Fibroblast of skin of left quadriceps (primary cell): ENCODE results near the gene HMGA1.

ENCODE experiments used
- DNase-seq, 2 experiments: peaks; one replicate each; pipeline ENCODE4 v3.0.0-alpha.2; 2013; ENCODE audit warnings: low read depth in 2 of 2

Gene HMGA1

DNA sequence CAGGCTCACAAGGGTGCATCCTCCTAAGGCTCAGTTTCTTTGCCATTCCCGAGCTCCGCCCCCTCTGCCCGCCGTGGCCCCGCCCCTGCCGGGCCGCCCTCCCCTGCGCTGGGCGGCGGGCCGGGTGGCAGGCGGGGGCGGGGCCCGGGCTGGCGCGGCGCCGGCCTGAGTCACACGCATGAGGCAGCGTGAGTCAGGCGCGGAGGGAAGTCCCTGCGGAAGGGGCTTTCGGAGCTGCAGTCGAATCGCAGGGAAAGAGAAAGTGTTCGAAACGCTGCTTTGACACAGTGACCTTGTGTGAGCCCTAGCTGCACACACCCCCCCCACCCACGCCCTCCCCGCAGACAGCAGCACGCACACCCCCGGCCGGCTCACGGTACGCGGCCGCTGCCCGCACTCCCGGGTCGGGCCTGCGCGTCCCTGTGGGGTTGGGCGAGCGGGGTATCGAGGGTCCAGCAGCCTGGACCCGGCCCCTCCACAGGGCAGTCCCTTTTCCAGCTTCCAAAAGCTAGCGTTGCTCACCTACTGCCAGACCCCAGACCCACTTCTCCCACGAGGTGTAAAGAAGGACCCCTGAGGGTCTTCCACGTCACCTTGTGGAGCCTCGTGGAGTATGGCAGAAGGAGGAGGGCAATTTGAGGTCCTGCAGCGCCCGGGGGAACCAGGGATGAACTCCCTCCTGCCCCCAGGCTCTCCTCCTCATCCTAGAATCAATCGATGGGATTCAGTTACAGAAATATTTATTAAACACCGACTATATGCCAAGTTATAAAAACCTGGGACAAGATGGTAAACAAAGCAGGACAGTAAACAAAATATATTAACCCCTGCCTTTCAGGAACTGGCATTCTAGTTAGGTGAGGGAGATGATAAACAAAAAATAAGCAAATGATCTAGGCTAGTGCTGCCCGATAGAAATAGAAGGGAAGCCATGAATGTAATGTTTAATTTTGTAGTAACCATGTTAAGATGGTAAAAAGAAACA lies 12.4 kb upstream of the HMGA1 start:
- peak; percentile 84 to 86 for DNase-seq

- no peak for DNase-seq
Observed at GRCh38 chr6:34225551-34225950, 11.1 kb upstream of the HMGA1 start.

- no peak for DNase-seq
Observed at GRCh38 chr6:34226066-34226465, 10.6 kb upstream of the HMGA1 start.

DNA sequence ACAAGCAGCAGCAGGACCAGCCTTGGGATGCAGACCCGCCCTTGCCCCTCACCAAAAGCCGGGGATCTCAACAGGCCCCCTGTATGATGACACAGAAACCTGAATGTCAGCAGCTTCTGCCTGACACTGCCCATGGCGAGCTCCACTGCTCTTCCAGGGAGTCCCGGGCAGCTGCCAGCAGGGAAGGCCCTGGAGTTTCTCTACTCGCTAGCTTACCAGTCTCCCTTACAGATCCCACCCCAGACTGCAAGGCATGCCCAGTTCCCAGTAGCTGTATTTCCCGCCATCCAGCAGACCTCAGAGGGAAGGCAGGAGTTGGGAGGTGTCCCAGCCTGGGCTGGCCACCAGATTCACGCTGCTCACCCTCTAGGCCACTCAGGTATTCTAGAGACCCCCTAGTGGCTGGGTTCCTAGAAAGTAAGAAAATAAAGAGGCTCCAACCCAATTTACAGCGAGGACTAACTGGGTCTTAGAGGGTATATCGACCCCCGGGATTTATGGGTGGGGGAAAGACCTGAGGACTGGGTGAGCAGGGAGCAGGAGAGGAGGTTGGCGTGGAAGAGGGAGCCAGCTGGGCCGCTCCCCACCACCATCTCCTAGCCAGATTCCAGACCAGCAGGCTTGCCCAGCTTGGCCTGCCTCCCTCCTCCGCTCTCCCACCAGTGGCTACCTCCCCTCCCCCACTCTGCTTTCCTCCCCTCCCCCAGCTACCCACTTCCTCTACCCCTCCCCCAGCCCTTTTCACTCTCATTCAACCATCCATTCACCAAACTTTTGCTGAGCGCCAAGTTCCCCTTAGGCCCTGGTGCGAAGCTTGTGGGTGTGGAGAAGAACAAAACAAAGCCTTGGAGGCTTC lies 9.7 kb upstream of the HMGA1 start:
- no peak for DNase-seq

DNA sequence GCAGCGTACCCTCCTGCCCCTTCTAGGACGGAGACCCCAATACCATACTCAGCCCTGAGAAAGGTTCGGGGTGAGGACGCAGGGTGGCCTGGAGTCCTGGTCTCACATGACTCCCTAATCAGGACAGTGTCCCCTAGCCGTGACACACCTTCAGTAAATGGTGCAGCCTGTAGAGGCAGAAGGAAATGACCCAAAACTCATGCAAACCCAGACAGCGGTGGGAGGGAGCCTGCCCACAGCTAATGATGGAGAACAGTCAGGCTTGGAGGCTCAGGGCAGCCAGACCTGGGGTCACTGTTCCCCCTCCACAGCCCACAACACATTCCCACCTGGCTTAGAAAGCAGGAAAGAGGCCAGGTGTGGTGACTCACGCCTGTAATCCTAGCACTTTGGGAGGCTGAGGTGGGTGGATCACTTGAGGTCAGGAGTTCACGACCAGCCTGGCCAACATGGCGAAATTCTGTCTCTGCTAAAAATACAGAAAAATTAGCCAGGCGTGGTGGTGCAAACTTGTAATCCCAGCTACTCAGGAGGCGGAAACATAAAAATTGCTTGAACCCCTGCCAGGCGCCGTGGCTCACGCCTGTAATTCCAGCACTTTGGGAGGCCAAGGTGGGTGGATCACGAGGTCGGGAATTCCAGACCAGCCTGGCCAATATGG lies 8.8 kb upstream of the HMGA1 start:
- no peak for DNase-seq

DNA sequence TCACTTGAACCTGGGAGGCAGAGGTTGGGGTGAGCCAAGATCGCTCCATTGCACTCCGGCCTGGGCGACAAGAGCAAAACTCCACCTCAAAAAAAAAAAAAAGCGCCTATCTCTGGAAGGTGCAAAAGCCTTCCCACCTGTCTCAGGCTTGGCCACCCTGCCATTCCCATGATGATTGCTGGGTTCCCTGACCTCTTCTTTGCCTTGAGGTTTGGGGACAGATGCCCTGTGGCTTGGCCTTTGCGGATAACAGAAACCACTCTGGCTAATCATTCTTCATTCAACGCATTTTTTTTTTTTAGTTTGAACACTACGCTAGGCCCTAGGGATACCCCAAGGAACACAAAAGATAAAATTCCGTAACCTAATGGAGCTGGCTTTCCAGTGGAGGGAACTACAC lies 6.8 kb upstream of the HMGA1 start:
- no peak for DNase-seq

GRCh38 chr6:34230653-34231371 lies 5.9 kb upstream of the HMGA1 start:
- DNase-seq, result no peak

- no peak for DNase-seq
Observed at GRCh38 chr6:34231566-34232336, 4.9 kb upstream of the HMGA1 start.

- DNase-seq, result no peak
Observed at GRCh38 chr6:34232901-34233300, 3.8 kb upstream of the HMGA1 start.

- no peak for DNase-seq
Observed at GRCh38 chr6:34233867-34234266, 2.8 kb upstream of the HMGA1 start.

- no peak for DNase-seq
Observed at GRCh38 chr6:34234667-34235306, 1.9 kb upstream of the HMGA1 start.

DNA sequence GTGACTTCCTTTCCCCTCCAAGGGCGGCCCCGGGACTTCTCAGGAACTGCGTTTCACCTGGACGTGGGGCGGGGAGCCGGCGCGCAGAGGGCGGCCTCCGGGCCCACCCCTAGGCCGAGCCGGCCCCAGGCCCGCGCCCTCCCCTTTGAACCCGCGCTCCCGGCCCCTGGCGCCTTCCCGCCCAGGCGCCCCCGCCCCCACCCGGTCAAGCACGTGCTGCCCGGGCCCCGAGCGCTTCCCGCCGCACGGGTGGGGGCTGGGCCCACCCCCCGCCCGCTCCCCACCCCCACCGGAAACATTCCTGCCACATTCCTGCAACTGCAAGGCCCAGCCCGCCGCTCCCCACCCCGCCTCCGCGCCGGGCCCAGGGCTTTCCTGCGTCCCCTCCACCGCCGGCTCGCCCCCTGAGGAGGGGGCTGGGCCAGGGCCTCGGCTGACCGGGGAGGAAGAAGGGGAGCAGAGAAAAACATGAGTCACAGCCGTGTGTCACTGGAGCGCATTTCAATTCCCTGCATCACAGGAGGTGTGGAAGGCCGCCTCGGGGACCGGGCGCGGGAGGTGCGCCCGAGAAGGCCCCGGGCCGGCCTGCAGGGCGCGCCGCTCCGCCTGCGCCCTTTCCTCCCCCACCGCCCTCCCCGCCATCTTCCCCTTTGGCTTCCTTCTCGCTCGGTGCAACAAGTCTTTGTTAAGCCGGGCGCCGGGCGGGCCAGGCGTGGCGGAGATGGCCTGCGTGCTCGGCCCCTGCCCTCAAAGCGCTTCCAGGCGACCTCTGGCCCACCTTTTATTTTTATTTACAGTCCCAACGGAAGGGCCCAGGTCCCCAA lies 1.2 kb upstream of the HMGA1 start:
- peak; percentile 73 to 77 for DNase-seq

DNA sequence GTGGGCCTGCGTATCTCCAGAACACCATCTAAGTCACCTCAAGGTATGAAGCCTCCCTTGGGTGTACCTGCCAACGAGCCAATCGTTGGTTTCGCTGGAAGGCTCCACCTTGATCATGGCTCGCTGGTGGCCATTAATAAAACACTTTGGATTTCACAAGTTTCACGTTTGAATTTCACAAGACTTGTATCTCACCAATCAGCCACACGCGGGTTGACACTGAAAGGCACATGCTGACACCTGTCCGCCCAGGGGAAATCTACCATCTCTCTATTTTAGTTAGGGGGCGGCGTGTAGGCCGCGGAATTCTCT lies 586 bp upstream of the HMGA1 start:
- no peak for DNase-seq

- DNase-seq, result no peak
Observed at GRCh38 chr6:34237316-34237721, 646 bp downstream of the HMGA1 start.

- no peak for DNase-seq
Observed at GRCh38 chr6:34237722-34238584, 1.3 kb downstream of the HMGA1 start.

- no peak for DNase-seq
Observed at GRCh38 chr6:34238585-34239499, 2.2 kb downstream of the HMGA1 start.

- DNase-seq, result no peak
Observed at GRCh38 chr6:34239500-34239825, 2.8 kb downstream of the HMGA1 start.

GRCh38 chr6:34239893-34240292 lies 3.2 kb downstream of the HMGA1 start:
- DNase-seq, result no peak
